ENCODE results near the gene DNAH14.

- TF ChIP-seq, protein P1, sequence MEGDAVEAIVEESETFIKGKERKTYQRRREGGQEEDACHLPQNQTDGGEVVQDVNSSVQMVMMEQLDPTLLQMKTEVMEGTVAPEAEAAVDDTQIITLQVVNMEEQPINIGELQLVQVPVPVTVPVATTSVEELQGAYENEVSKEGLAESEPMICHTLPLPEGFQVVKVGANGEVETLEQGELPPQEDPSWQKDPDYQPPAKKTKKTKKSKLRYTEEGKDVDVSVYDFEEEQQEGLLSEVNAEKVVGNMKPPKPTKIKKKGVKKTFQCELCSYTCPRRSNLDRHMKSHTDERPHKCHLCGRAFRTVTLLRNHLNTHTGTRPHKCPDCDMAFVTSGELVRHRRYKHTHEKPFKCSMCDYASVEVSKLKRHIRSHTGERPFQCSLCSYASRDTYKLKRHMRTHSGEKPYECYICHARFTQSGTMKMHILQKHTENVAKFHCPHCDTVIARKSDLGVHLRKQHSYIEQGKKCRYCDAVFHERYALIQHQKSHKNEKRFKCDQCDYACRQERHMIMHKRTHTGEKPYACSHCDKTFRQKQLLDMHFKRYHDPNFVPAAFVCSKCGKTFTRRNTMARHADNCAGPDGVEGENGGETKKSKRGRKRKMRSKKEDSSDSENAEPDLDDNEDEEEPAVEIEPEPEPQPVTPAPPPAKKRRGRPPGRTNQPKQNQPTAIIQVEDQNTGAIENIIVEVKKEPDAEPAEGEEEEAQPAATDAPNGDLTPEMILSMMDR (IDR thresholded peaks at IDR 0.05; ENCODE audit: poor library complexity), result no peak
- TF ChIP-seq EZH2phosphoT487 (IDR thresholded peaks at IDR 0.05; ENCODE audit: low read depth, severe bottlenecking, unreplicated experiment), result no peak
- no peak for TF ChIP-seq EZH2 (IDR thresholded peaks at IDR 0.05; ENCODE audit: borderline replicate concordance)
These were observed 436.5 kb downstream of the DNAH14 start for GRCh38 chr1:225366018-225366417.
